Testis (tissue), 2 donors: Measurements from ENCODE around the gene PRR23A.

ENCODE experiments used
- CTCF ChIP-seq, 3 experiments: fragments of 450-650 bp in 2 of 3; fragments of 200-600 bp in 1 of 3; sonication (generic) in 1 of 3; IDR thresholded peaks; one replicate each; pipeline ENCODE4 v1.5.1; 2016 to 2019; ENCODE audit warnings: antibody characterized with exemption in 3 of 3, mild to moderate bottlenecking in 2 of 3, moderate library complexity in 1 of 3
- POLR2A ChIP-seq: fragments of 450-650 bp; IDR thresholded peaks from one replicate; pipeline ENCODE4 v1.6.1; 2017; ENCODE audit warnings: antibody characterized with exemption, mild to moderate bottlenecking, moderate library complexity

- TF ChIP-seq CTCF (IDR thresholded peaks at IDR 0.05) (no peak), POLR2A (no peak)
These were observed at the start of gene PRR23A for GRCh38 chr3:139006051-139006716.
